Testis (tissue), 3 donors: ENCODE data around the gene OR2L13. TPM values are rescaled to one million over a fixed set of nuclear protein-coding genes. Genes with fewer than 3 reads are reported as not detected.

ENCODE experiments used
- DNase-seq: peaks from one replicate; pipeline ENCODE4 v3.0.0-alpha.2; 2019
- H3K27ac ChIP-seq, 2 donors: fragments of 200-600 bp; sonication (generic); one replicate each; pipeline ENCODE4 v1.5.1; 2019
- H3K27me3 ChIP-seq: fragments of 200-600 bp; sonication (generic); one replicate; pipeline ENCODE4 v1.5.1; 2019
- H3K36me3 ChIP-seq: fragments of 200-600 bp; sonication (generic); one replicate; pipeline ENCODE4 v1.5.1; 2017; ENCODE audit warnings: low read depth; ENCODE audit errors: missing control alignments
- H3K4me1 ChIP-seq: fragments of 200-600 bp; sonication (generic); one replicate; pipeline ENCODE4 v1.5.1; 2019
- H3K4me3 ChIP-seq, 2 donors: fragments of 200-600 bp; sonication (generic); one replicate each; pipeline ENCODE4 v1.5.1; 2017 to 2019
- H3K9me3 ChIP-seq: fragments of 200-600 bp; sonication (generic); one replicate; pipeline ENCODE4 v1.5.1; 2017
- CTCF ChIP-seq, 3 experiments: fragments of 450-650 bp in 2 of 3; fragments of 200-600 bp in 1 of 3; sonication (generic) in 1 of 3; IDR thresholded peaks; one replicate each; pipeline ENCODE4 v1.5.1; 2016 to 2019; ENCODE audit warnings: antibody characterized with exemption in 3 of 3, mild to moderate bottlenecking in 2 of 3, moderate library complexity in 1 of 3
- POLR2A ChIP-seq: fragments of 450-650 bp; IDR thresholded peaks from one replicate; pipeline ENCODE4 v1.6.1; 2017; ENCODE audit warnings: antibody characterized with exemption, mild to moderate bottlenecking, moderate library complexity
- WGBS, 2 donors: methylation state at CpG; one replicate each; pipeline ENCODE4 v1.1.5; 2018; 5-methylcytosine and 5-hydroxymethylcytosine counted together
- intact Hi-C: fragments of 100-400 bp; cut with DNase I; formaldehyde crosslinking; loops from one replicate; pipeline ENCODE4 v1.15.1; 2023; ENCODE audit warnings: low total_unique reads
- polyA plus RNA-seq: library from polyadenylated mRNA; stranded (reverse); fragments of 350-450 nt; fragmentation: Illumina TruSeq; extraction: RNeasy Lipid Tissue Mini Kit (QIAGEN cat#74804); gene quantifications from one replicate; pipeline ENCODE4 v1.2.3, GENCODE V29; 2014; ENCODE audit warnings: low read depth, low replicate concordance; ENCODE audit not compliant: insufficient read depth
- small RNA-seq, 2 donors: library from RNA; depleted of rRNA; stranded (forward); fragments of <200 nt; gene quantifications; one replicate each; pipeline ENCODE3, GENCODE V24; 2016
- total RNA-seq, 2 donors: library from RNA; depleted of rRNA; stranded (reverse); fragments of >200 nt; gene quantifications; one replicate each; pipeline ENCODE4 v1.2.3, GENCODE V29; 2016

OR2L13 gene
- total and polyA plus RNA-seq, 3 donors from 2014 or later: 0.12 to 1.0 (median 0.63) TPM

- H3K4me3 ChIP-seq: no peak overlapping the region
- no peak overlapping the region for H3K27ac ChIP-seq
- H3K4me1 ChIP-seq: no peaks in the 10 kb centered on the region
- intact Hi-C loops: no loop called here
- no peaks in the 10 kb centered on the region for H3K27me3 ChIP-seq
- TF ChIP-seq POLR2A (no peak), CTCF (IDR thresholded peaks at IDR 0.05) (no peak)
- H3K9me3 ChIP-seq: no peaks in the 10 kb centered on the region
- 86 to 88% methylated on average over 1 of the region's 1 CpG for WGBS, 2 donors
- no peak for DNase-seq
- H3K36me3 ChIP-seq: no peaks in the 10 kb centered on the region
Measured at GRCh38 chr1:248140846-248141245, 45.9 kb downstream of the OR2L13 start.

- TF ChIP-seq CTCF (IDR thresholded peaks at IDR 0.05) (no peak), POLR2A (no peak)
- DNase-seq: no peak
- H3K4me3 ChIP-seq: no peak overlapping the region
- H3K27me3 ChIP-seq: no peaks in the 10 kb centered on the region
- WGBS, 2 donors: 62 to 64% methylated on average over 1 of the region's 1 CpG
- no peaks in the 10 kb centered on the region for H3K36me3 ChIP-seq
- intact Hi-C loops: no loop called here
- no peaks in the 10 kb centered on the region for H3K4me1 ChIP-seq
- H3K27ac ChIP-seq: no peak overlapping the region
- no peaks in the 10 kb centered on the region for H3K9me3 ChIP-seq
Measured at GRCh38 chr1:248143311-248143710, 48.3 kb downstream of the OR2L13 start.

GRCh38 chr1:248144513-248145198 is 49.7 kb downstream of the OR2L13 start, which contains the start of gene OR2M5:
Gene OR2M5, plus strand, starts transcription at chr1:248145148. Its CDS starts 0 bp downstream, at chr1:248145148.
- intact Hi-C loops: no loop called here
- Histone ChIP-seq H3K4me1 (no peaks in the 10 kb centered on the region), H3K9me3 (no peaks in the 10 kb centered on the region), H3K27me3 (no peaks in the 10 kb centered on the region), H3K36me3 (no peaks in the 10 kb centered on the region), H3K27ac (no peak within 1 kb of the TSS), H3K4me3 (no peak within 1 kb of the TSS)
- no peak for DNase-seq
- WGBS, 2 donors: 81 to 92% methylated on average over 3 of the region's 3 CpGs
- TF ChIP-seq POLR2A (no peak), CTCF (IDR thresholded peaks at IDR 0.05) (no peak)

Small RNA genes within 50 kb of the gene (small RNA-seq; reads per million reads assigned to genes)
- 0 reads per million in 2 donors for gene RF00019

Other genes with a start within 250 kb of the OR2L13 start
- gene TRIM58, start 238.0 kb upstream of the OR2L13 start, total RNA-seq: 1 to 10 TPM; 5.7 to 7.5 TPM
- gene TRIM58, start 238.0 kb upstream of the OR2L13 start, polyA plus RNA-seq: 2.9 TPM
- 1 to 10 TPM; 2.5 to 3.9 TPM for gene OR2W3, start 199.6 kb upstream of the OR2L13 start, total RNA-seq
- gene OR2W3, start 199.6 kb upstream of the OR2L13 start, polyA plus RNA-seq: 1.5 TPM
- gene OR2T8, start 174.9 kb upstream of the OR2L13 start, total RNA-seq: under 1 TPM in 1 of 2 donors, not detected in 1; 0.55 TPM
- gene OR2T8, start 174.9 kb upstream of the OR2L13 start, polyA plus RNA-seq: 0.44 TPM
- under 1 TPM in 1 of 2 donors, not detected in 1; 0.31 TPM for gene OR2AJ1, start 170.3 kb upstream of the OR2L13 start, total RNA-seq
- not detected for gene OR2AJ1, start 170.3 kb upstream of the OR2L13 start, polyA plus RNA-seq
- under 1 TPM; 0.43 to 0.87 TPM for gene OR2L8, start 146.3 kb upstream of the OR2L13 start, total RNA-seq
- gene OR2L8, start 146.3 kb upstream of the OR2L13 start, polyA plus RNA-seq: not detected
- gene OR2AK2, start 130.0 kb upstream of the OR2L13 start, total RNA-seq: 1 to 10 TPM in 1 of 2 donors, under 1 TPM in 1; 0.74 to 2.2 TPM
- gene OR2AK2, start 130.0 kb upstream of the OR2L13 start, polyA plus RNA-seq: 0.38 TPM
- gene OR2L5, start 81.5 kb upstream of the OR2L13 start, total RNA-seq: under 1 TPM; 0.31 to 0.55 TPM
- gene OR2L5, start 81.5 kb upstream of the OR2L13 start, polyA plus RNA-seq: not detected
- 1 to 10 TPM in 1 of 2 donors, under 1 TPM in 1; 0.56 to 1.2 TPM for gene OR2L2, start 65.1 kb upstream of the OR2L13 start, total RNA-seq
- gene OR2L2, start 65.1 kb upstream of the OR2L13 start, polyA plus RNA-seq: 1.7 TPM
- under 1 TPM in 1 of 2 donors, not detected in 1; 0.39 TPM for gene OR2L3, start 48.3 kb upstream of the OR2L13 start, total RNA-seq
- gene OR2L3, start 48.3 kb upstream of the OR2L13 start, polyA plus RNA-seq: not detected
- gene OR2M5, start 50.0 kb downstream of the OR2L13 start, total RNA-seq: not detected
- gene OR2M5, start 50.0 kb downstream of the OR2L13 start, polyA plus RNA-seq: not detected
- not detected for gene OR2M2, start 79.6 kb downstream of the OR2L13 start, total RNA-seq
- gene OR2M2, start 79.6 kb downstream of the OR2L13 start, polyA plus RNA-seq: not detected
- under 1 TPM; 0.19 to 0.24 TPM for gene OR2M3, start 102.1 kb downstream of the OR2L13 start, total RNA-seq
- gene OR2M3, start 102.1 kb downstream of the OR2L13 start, polyA plus RNA-seq: 0.11 TPM
- gene OR2M4, start 136.2 kb downstream of the OR2L13 start, total RNA-seq: under 1 TPM; 0.19 to 0.39 TPM
- not detected for gene OR2M4, start 136.2 kb downstream of the OR2L13 start, polyA plus RNA-seq
- 1 to 10 TPM in 1 of 2 donors, under 1 TPM in 1; 0.12 to 1.9 TPM for gene OR2T33, start 182.8 kb downstream of the OR2L13 start, total RNA-seq
- gene OR2T33, start 182.8 kb downstream of the OR2L13 start, polyA plus RNA-seq: not detected
- under 1 TPM in 1 of 2 donors, not detected in 1; 0.06 TPM for gene OR2T12, start 208.2 kb downstream of the OR2L13 start, total RNA-seq
- gene OR2T12, start 208.2 kb downstream of the OR2L13 start, polyA plus RNA-seq: not detected
- gene OR2M7, start 229.4 kb downstream of the OR2L13 start, total RNA-seq: under 1 TPM in 1 of 2 donors, not detected in 1; 0.43 TPM
- not detected for gene OR2M7, start 229.4 kb downstream of the OR2L13 start, polyA plus RNA-seq